CD8-positive, alpha-beta memory T cell (primary cell): ENCODE data around the gene SLC17A5. TPM values are rescaled to one million over a fixed set of nuclear protein-coding genes. Genes with fewer than 3 reads are reported as not detected.
"Not testable (repeated sequence)": the region's sequence is repeated elsewhere in the genome, so short reads cannot be mapped to it uniquely, and the experiment has no call there.

Experiments used
- CTCF ChIA-PET: fragments of 350-600 bp; sonication (Branson Sonifier 250); formaldehyde crosslinking; loops from one replicate; lab custom pipeline; 2021; ENCODE audit warnings: antibody characterized with exemption; lab: Charles Lee
- POLR2A ChIA-PET: fragments of 350-600 bp; sonication (Branson Sonifier 250); formaldehyde crosslinking; loops from one replicate; lab custom pipeline; 2021; ENCODE audit warnings: antibody characterized with exemption; lab: Charles Lee
- DNase-seq, 5 donors: peaks; one replicate each; pipeline versions ENCODE4 v3.0.0 to v3.0.0-alpha.2; 2020 to 2022; ENCODE audit warnings: mixed read lengths in 1 of 5
- H3K27ac ChIP-seq: one replicate; pipeline ENCODE4 v1.7.0; 2013; ENCODE audit warnings: low read depth, mild to moderate bottlenecking, low read length, moderate library complexity
- H3K27me3 ChIP-seq: 2 replicates; pipeline ENCODE4 v1.7.0; 2013; ENCODE audit warnings: low read length, mild to moderate bottlenecking; ENCODE audit not compliant: insufficient read depth, poor library complexity, severe bottlenecking
- H3K36me3 ChIP-seq: 2 replicates; pipeline ENCODE4 v1.7.0; 2013; ENCODE audit warnings: mild to moderate bottlenecking, low read length, moderate library complexity; ENCODE audit not compliant: insufficient read depth
- H3K4me1 ChIP-seq: 2 replicates; pipeline ENCODE4 v1.7.0; 2013; ENCODE audit warnings: mild to moderate bottlenecking, low read length, moderate library complexity; ENCODE audit not compliant: insufficient read depth
- H3K4me3 ChIP-seq: 2 replicates; pipeline ENCODE4 v1.7.0; 2013; ENCODE audit warnings: mild to moderate bottlenecking, low read length
- H3K9me3 ChIP-seq: 2 replicates; pipeline ENCODE4 v1.7.0; 2013; ENCODE audit warnings: mild to moderate bottlenecking, low read length
- H3K27ac Mint-ChIP-seq, 8 donors: one replicate each; pipeline ENCODE4 v1.8.0; 2020 to 2021; ENCODE audit warnings: mixed read lengths in 8 of 8, mild to moderate bottlenecking in 6 of 8, inconsistent platforms in 3 of 8, moderate library complexity in 3 of 8
- H3K27me3 Mint-ChIP-seq, 2 donors: one replicate each; pipeline ENCODE4 v1.8.0; 2020 to 2021; ENCODE audit warnings: mixed read lengths in 2 of 2, mild to moderate bottlenecking in 1 of 2, moderate library complexity in 1 of 2
- H3K36me3 Mint-ChIP-seq, 3 donors: one replicate each; pipeline ENCODE4 v1.8.0; 2020 to 2021; ENCODE audit warnings: mixed read lengths in 3 of 3, inconsistent platforms in 1 of 3, mild to moderate bottlenecking in 1 of 3
- H3K4me1 Mint-ChIP-seq, 3 donors: one replicate each; pipeline ENCODE4 v1.8.0; 2020 to 2021; ENCODE audit warnings: mixed read lengths in 3 of 3, inconsistent platforms in 1 of 3, mild to moderate bottlenecking in 1 of 3
- H3K4me3 Mint-ChIP-seq, 7 donors: one replicate each; pipeline ENCODE4 v1.8.0; 2020 to 2021; ENCODE audit warnings: mixed read lengths in 7 of 7, mild to moderate bottlenecking in 6 of 7, moderate library complexity in 4 of 7, inconsistent platforms in 2 of 7
- H3K9me3 Mint-ChIP-seq, 5 donors: one replicate each; pipeline ENCODE4 v1.8.0; 2020 to 2022; ENCODE audit warnings: mixed read lengths in 5 of 5, mild to moderate bottlenecking in 3 of 5, moderate library complexity in 2 of 5, inconsistent platforms in 1 of 5
- polyA plus RNA-seq: library from polyadenylated mRNA; unstranded; fragments of 300-500 nt; fragmentation: Illumina TruSeq; gene quantifications from one replicate; pipeline ENCODE4 v1.2.3, GENCODE V29; 2021
- total RNA-seq, 2 experiments: library from RNA; stranded (reverse); gene quantifications; one replicate each; pipeline ENCODE4 v1.2.3, GENCODE V29; 2021

SLC17A5 gene
- total and polyA plus RNA-seq, 3 experiments from 2014 or later = 5.4 to 9.7 (median 5.6) TPM

- Histone ChIP-seq H3K36me3 (no peaks in the 10 kb centered on the region), H3K9me3 (no peaks in the 10 kb centered on the region), H3K4me3 (no peak overlapping the region), H3K4me1 (no peaks in the 10 kb centered on the region), H3K27ac (no peak overlapping the region), H3K27me3 (no peaks in the 10 kb centered on the region)
- H3K36me3 Mint-ChIP-seq = peaks cover 10 to 63% (median 16%) of the 10 kb centered on the region in 3 donors
- DNase-seq = no peak
- H3K4me3 Mint-ChIP-seq = no peak overlapping the region
- no peaks in the 10 kb centered on the region for H3K9me3 Mint-ChIP-seq
- H3K4me1 Mint-ChIP-seq = no peaks in the 10 kb centered on the region
- H3K27ac Mint-ChIP-seq = peak overlapping the region in 1 of 8 donors; percentile 23
- CTCF ChIA-PET = interaction anchor here (0.7 to 1.3 kb wide), 4 partner anchors 10 to 134 kb away, joined by 3 to 4 read pairs (median 3); no protein-coding TSS in a partner anchor
- H3K27me3 Mint-ChIP-seq = no peaks in the 10 kb centered on the region
- POLR2A ChIA-PET = interaction anchor here (0.6 kb wide), 1 partner anchor 110 kb away, joined by 4 read pairs; no protein-coding TSS in a partner anchor
These were observed 23.4 kb downstream of the SLC17A5 start for GRCh38 chr6:73630401-73630800.

GRCh38 chr6:73624896-73625295, 28.9 kb downstream of the SLC17A5 start:
- Histone ChIP-seq H3K36me3 (no peaks in the 10 kb centered on the region), H3K4me3 (no peak overlapping the region), H3K9me3 (no peaks in the 10 kb centered on the region), H3K4me1 (no peaks in the 10 kb centered on the region), H3K27me3 (no peaks in the 10 kb centered on the region), H3K27ac (no peak overlapping the region)
- DNase-seq = no peak
- Mint-ChIP-seq H3K9me3 (no peaks in the 10 kb centered on the region), H3K4me3 (no peak overlapping the region), H3K36me3 (peaks cover 0 to 52% (median 8%) of the 10 kb centered on the region in 3 donors), H3K4me1 (peaks cover 0 to 4% (median 4%) of the 10 kb centered on the region in 3 donors), H3K27ac (no peak overlapping the region), H3K27me3 (no peaks in the 10 kb centered on the region)
- ChIA-PET POLR2A (no interaction called here), CTCF (interaction anchor here (1.3 to 1.8 kb wide), 2 partner anchors 14 to 28 kb away, joined by 4 to 5 read pairs; partner anchors contain the start of gene SLC17A5)

GRCh38 chr6:73623480-73623879, 30.3 kb downstream of the SLC17A5 start:
- not testable (repeated sequence) for DNase-seq

GRCh38 chr6:73618082-73618481, 35.7 kb downstream of the SLC17A5 start:
- POLR2A ChIA-PET, H3K9me3 Mint-ChIP-seq, H3K27me3 Mint-ChIP-seq, H3K36me3 ChIP-seq, H3K9me3 ChIP-seq, DNase-seq, H3K4me1 ChIP-seq, H3K27ac Mint-ChIP-seq, H3K27me3 ChIP-seq, H3K4me3 ChIP-seq, H3K27ac ChIP-seq, CTCF ChIA-PET, H3K4me1 Mint-ChIP-seq, H3K4me3 Mint-ChIP-seq: not testable (repeated sequence)
- H3K36me3 Mint-ChIP-seq = peaks cover 0 to 57% (median 11%) of the 10 kb centered on the region in 3 donors

More at GRCh38 chr6:73623480-73623879, 30.3 kb downstream of the SLC17A5 start:
- Mint-ChIP-seq H3K27ac (peak overlapping the region in 1 of 8 donors; percentile 50), H3K36me3 (peaks cover 0 to 47% (median 8%) of the 10 kb centered on the region in 3 donors)
- H3K4me1 Mint-ChIP-seq, H3K36me3 ChIP-seq, H3K4me1 ChIP-seq, H3K27me3 ChIP-seq, H3K27me3 Mint-ChIP-seq, H3K9me3 ChIP-seq, H3K27ac ChIP-seq, H3K4me3 Mint-ChIP-seq, H3K4me3 ChIP-seq, POLR2A ChIA-PET, H3K9me3 Mint-ChIP-seq, CTCF ChIA-PET: not testable (repeated sequence)

DNA sequence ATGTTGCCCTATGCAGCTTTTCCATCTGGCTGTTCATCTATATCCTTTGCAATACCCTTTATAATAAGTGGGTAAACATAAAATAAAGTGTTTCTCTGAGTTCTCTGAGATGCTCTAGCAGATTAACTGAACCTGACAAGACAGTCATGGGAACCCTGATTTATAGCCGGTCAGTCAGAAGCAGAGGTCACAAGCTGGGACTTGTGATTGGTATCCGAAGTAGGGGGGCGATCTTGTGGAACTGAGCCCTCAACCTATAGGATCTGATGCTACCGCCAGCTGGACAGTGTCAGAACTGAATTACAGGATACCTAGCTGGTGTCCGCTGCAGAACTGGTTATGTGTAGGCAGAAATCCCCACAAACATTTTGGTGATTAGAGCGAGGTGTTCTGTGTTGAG, 39.0 kb downstream of the SLC17A5 start:
- H3K36me3 Mint-ChIP-seq = peaks cover 5 to 59% (median 11%) of the 10 kb centered on the region in 3 donors
- no peaks in the 10 kb centered on the region for H3K27me3 ChIP-seq
- peaks cover 3% of the 10 kb centered on the region for H3K4me1 ChIP-seq
- no peak overlapping the region for H3K4me3 ChIP-seq
- no peak for DNase-seq
- H3K27me3 Mint-ChIP-seq = no peaks in the 10 kb centered on the region
- H3K9me3 ChIP-seq = no peaks in the 10 kb centered on the region
- H3K4me3 Mint-ChIP-seq = no peak overlapping the region
- ChIA-PET POLR2A (interaction anchor here (1.5 kb wide), 1 partner anchor 95 kb away, joined by 5 read pairs; no protein-coding TSS in a partner anchor), CTCF (interaction anchor here (8.3 kb wide), 1 partner anchor 99 kb away, joined by 141 read pairs; no protein-coding TSS in a partner anchor)
- peaks cover 8% of the 10 kb centered on the region for H3K36me3 ChIP-seq
- H3K27ac ChIP-seq = no peak overlapping the region
- H3K27ac Mint-ChIP-seq = no peak overlapping the region
- H3K4me1 Mint-ChIP-seq = peaks cover 4 to 6% (median 6%) of the 10 kb centered on the region in 3 donors
- H3K9me3 Mint-ChIP-seq = no peaks in the 10 kb centered on the region

GRCh38 chr6:73613806-73614536, 39.8 kb downstream of the SLC17A5 start:
- DNase-seq = no peak
- Mint-ChIP-seq H3K27me3 (no peaks in the 10 kb centered on the region), H3K36me3 (peaks cover 8 to 65% (median 14%) of the 10 kb centered on the region in 3 donors), H3K27ac (peak overlapping the region in 2 of 8 donors; percentile 22 to 68), H3K9me3 (no peaks in the 10 kb centered on the region), H3K4me1 (peaks cover 4 to 6% (median 6%) of the 10 kb centered on the region in 3 donors), H3K4me3 (no peak overlapping the region)
- Histone ChIP-seq H3K27me3 (no peaks in the 10 kb centered on the region), H3K4me3 (no peak overlapping the region), H3K9me3 (no peaks in the 10 kb centered on the region), H3K27ac (no peak overlapping the region), H3K36me3 (peaks cover 15% of the 10 kb centered on the region), H3K4me1 (peaks cover 3% of the 10 kb centered on the region)
- ChIA-PET CTCF (interaction anchor here (0.9 to 8.3 kb wide), 4 partner anchors 41 to 116 kb away, joined by 3 to 141 read pairs (median 20); partner anchors contain the start of gene EEF1A1), POLR2A (interaction anchor here (1.5 kb wide), 1 partner anchor 94 kb away, joined by 5 read pairs; no protein-coding TSS in a partner anchor)

GRCh38 chr6:73612611-73613010, 41.2 kb downstream of the SLC17A5 start:
- Histone ChIP-seq H3K4me3 (no peak overlapping the region), H3K4me1 (peaks cover 3% of the 10 kb centered on the region), H3K27me3 (no peaks in the 10 kb centered on the region), H3K9me3 (no peaks in the 10 kb centered on the region), H3K36me3 (peaks cover 21% of the 10 kb centered on the region), H3K27ac (no peak overlapping the region)
- Mint-ChIP-seq H3K4me1 (peaks cover 4 to 6% (median 6%) of the 10 kb centered on the region in 3 donors), H3K4me3 (no peak overlapping the region), H3K27ac (peak overlapping the region in 1 of 8 donors; percentile 52), H3K36me3 (peaks cover 8 to 67% (median 22%) of the 10 kb centered on the region in 3 donors), H3K27me3 (no peaks in the 10 kb centered on the region), H3K9me3 (no peaks in the 10 kb centered on the region)
- ChIA-PET CTCF (interaction anchor here (0.9 to 8.3 kb wide), 6 partner anchors 19 to 97 kb away, joined by 3 to 141 read pairs (median 6); partner anchors contain the start of genes EEF1A1 and SLC17A5), POLR2A (interaction anchor here (0.9 to 2.6 kb wide), 3 partner anchors 90 to 94 kb away, joined by 3 to 16 read pairs (median 3); partner anchors contain the start of gene EEF1A1)
- DNase-seq = no peak
